IMR-90 (cell line): ENCODE data around the gene POLG2. TPM values are rescaled to one million over a fixed set of nuclear protein-coding genes. Genes with fewer than 3 reads are reported as not detected.
"Not testable (repeated sequence)": the region's sequence is repeated elsewhere in the genome, so short reads cannot be mapped to it uniquely, and the experiment has no call there.

Source experiments
- ATAC-seq: fragments of 200-7000 bp; cut with Tn5 transposase; 2 replicates; pipeline ENCODE4 v1.9.1; 2020; ENCODE audit warnings: low read depth, mild to moderate bottlenecking, moderate library complexity
- BruUV-seq: library from RNA; stranded (reverse); fragments of 400-500 nt; replicated peaks from 2 replicates; lab custom pipeline; 2021; lab: Mats Ljungman, UMichigan
- CTCF ChIA-PET: fragments of 300-600 bp; formaldehyde crosslinking; extraction: SDS; loops from one replicate; lab custom pipeline; 2021; ENCODE audit warnings: antibody characterized with exemption; lab: Yijun Ruan, JAX
- POLR2A ChIA-PET: fragments of 300-600 bp; sonication (Branson Sonifier 250); formaldehyde crosslinking; loops from one replicate; lab custom pipeline; 2022; ENCODE audit warnings: antibody characterized with exemption; ENCODE audit not compliant: unreplicated experiment; lab: Charles Lee
- DNase-seq: peaks from one replicate; pipeline ENCODE4 v3.0.0; 2013
- H2AFZ ChIP-seq: replicated peaks from 2 replicates; pipeline ENCODE3; 2013; ENCODE audit warnings: low read length, mild to moderate bottlenecking; ENCODE audit not compliant: poor library complexity
- H2AK5ac ChIP-seq: 2 replicates; pipeline ENCODE4 v1.6.1; 2013; ENCODE audit warnings: low read depth, low read length, inconsistent platforms
- H2AK9ac ChIP-seq: replicated peaks from 2 replicates; pipeline ENCODE3; 2013; ENCODE audit warnings: mild to moderate bottlenecking, low read depth, low read length, moderate library complexity; ENCODE audit not compliant: poor library complexity
- H2BK120ac ChIP-seq: 2 replicates; pipeline ENCODE4 v1.6.1; 2013; ENCODE audit warnings: low read depth, low read length, inconsistent platforms
- H2BK15ac ChIP-seq: 3 replicates; pipeline ENCODE4 v1.6.1; 2013; ENCODE audit warnings: low read depth, low read length, inconsistent platforms
- H2BK20ac ChIP-seq: 2 replicates; pipeline ENCODE4 v1.6.1; 2013; ENCODE audit warnings: low read depth, mild to moderate bottlenecking, inconsistent platforms, low read length, moderate library complexity
- H2BK5ac ChIP-seq: 2 replicates; pipeline ENCODE4 v1.6.1; 2013; ENCODE audit warnings: mild to moderate bottlenecking, low read depth, low read length, inconsistent platforms; ENCODE audit not compliant: poor library complexity, severe bottlenecking
- H3K14ac ChIP-seq: replicated peaks from 2 replicates; pipeline ENCODE4 v1.6.1; 2013; ENCODE audit warnings: low read depth, low read length, inconsistent platforms
- H3K18ac ChIP-seq: 2 replicates; pipeline ENCODE4 v1.6.1; 2013; ENCODE audit warnings: low read depth, low read length, control low read depth
- H3K23ac ChIP-seq: 2 replicates; pipeline ENCODE4 v1.6.1; 2013; ENCODE audit warnings: low read depth, low read length, inconsistent platforms
- H3K27ac ChIP-seq: 2 replicates; pipeline ENCODE4 v1.5.1; 2013; ENCODE audit warnings: mild to moderate bottlenecking, control low read depth, low read length; ENCODE audit not compliant: insufficient read depth
- H3K27me3 ChIP-seq: 2 replicates; pipeline ENCODE4 v1.6.1; 2013; ENCODE audit warnings: low read length; ENCODE audit not compliant: control insufficient read depth, insufficient read depth
- H3K36me3 ChIP-seq: 2 replicates; pipeline ENCODE4 v1.6.1; 2013; ENCODE audit warnings: low read length, mixed read lengths; ENCODE audit not compliant: control insufficient read depth, insufficient read depth
- H3K4ac ChIP-seq: 2 replicates; pipeline ENCODE4 v1.6.1; 2013; ENCODE audit warnings: low read depth, low read length, inconsistent platforms
- H3K4me1 ChIP-seq: 2 replicates; pipeline ENCODE4 v1.6.1; 2013; ENCODE audit warnings: low read length, mixed read lengths; ENCODE audit not compliant: control insufficient read depth, insufficient read depth
- H3K4me2 ChIP-seq: 2 replicates; pipeline ENCODE4 v1.6.1; 2013; ENCODE audit warnings: low read depth, mild to moderate bottlenecking, control low read depth, low read length, moderate library complexity
- H3K4me3 ChIP-seq: 2 replicates; pipeline ENCODE4 v1.5.1; 2013; ENCODE audit warnings: low read depth, mild to moderate bottlenecking, control low read depth, low read length, moderate library complexity; ENCODE audit not compliant: insufficient read depth
- H3K56ac ChIP-seq: 2 replicates; pipeline ENCODE4 v1.6.1; 2013; ENCODE audit warnings: low read length, inconsistent platforms; ENCODE audit not compliant: insufficient read depth; ENCODE audit errors: extremely low read depth
- H3K79me1 ChIP-seq, 2 experiments: 2 replicates each; pipeline ENCODE4 v1.6.1; 2013; ENCODE audit warnings: low read length in 2 of 2, inconsistent platforms in 1 of 2, low read depth in 1 of 2
- H3K9ac ChIP-seq: 2 replicates; pipeline ENCODE4 v1.6.1; 2013; ENCODE audit warnings: low read depth, low read length, control low read depth
- H3K9me1 ChIP-seq: 2 replicates; pipeline ENCODE4 v1.6.1; 2013; ENCODE audit warnings: low read length, inconsistent platforms; ENCODE audit not compliant: insufficient read depth
- H3K9me3 ChIP-seq: 2 replicates; pipeline ENCODE4 v1.6.1; 2013; ENCODE audit warnings: low read length; ENCODE audit not compliant: control insufficient read depth, insufficient read depth
- H4K20me1 ChIP-seq: 2 replicates; pipeline ENCODE4 v1.6.1; 2013; ENCODE audit warnings: low read length, inconsistent platforms; ENCODE audit not compliant: insufficient read depth
- H4K5ac ChIP-seq: 2 replicates; pipeline ENCODE4 v1.6.1; 2013; ENCODE audit warnings: mild to moderate bottlenecking, low read depth, low read length, control low read depth
- H4K8ac ChIP-seq, 2 experiments: 2 replicates each; pipeline ENCODE4 v1.6.1; 2013; ENCODE audit warnings: low read depth in 2 of 2, low read length in 2 of 2, control low read depth in 1 of 2, inconsistent platforms in 1 of 2
- H4K91ac ChIP-seq: 2 replicates; pipeline ENCODE4 v1.6.1; 2013; ENCODE audit warnings: low read depth, low read length, inconsistent platforms; ENCODE audit not compliant: insufficient read depth
- WGBS, 2 experiments: methylation state at CpG; one replicate each; pipeline versions ENCODE4 v1.1.5 to v1.1.7; 2013; ENCODE audit warnings: missing lambda C conversion rate in 2 of 2; ENCODE audit not compliant: insufficient read length in 1 of 2; ENCODE audit errors: extremely low coverage in 2 of 2; 5-methylcytosine and 5-hydroxymethylcytosine counted together
- dilution Hi-C: fragments of 300-500 bp; cut with HindIII; formaldehyde crosslinking; loops from one replicate; pipeline ENCODE4 v1.14.3; 2018; ENCODE audit warnings: low sequenced_read_pairs; ENCODE audit not compliant: unreplicated experiment
- in situ Hi-C: fragments of 300-500 bp; cut with MboI; formaldehyde crosslinking; loops from 3 replicates; pipeline ENCODE4 v1.14.3; 2019; ENCODE audit warnings: low sequenced_read_pairs, inconsistent platforms, mixed read lengths
- intact Hi-C: fragments of 100-400 bp; cut with micrococcal nuclease; formaldehyde crosslinking; loops from 2 replicates; pipeline ENCODE4 v1.10.0; 2022
- polyA plus RNA-seq, 3 experiments: library from polyadenylated mRNA; depleted of rRNA; stranded (reverse); fragments of >200 nt; gene quantifications; 2 replicates each; pipeline ENCODE4 v1.2.3, GENCODE V29; 2012; ENCODE audit warnings: low replicate concordance in 1 of 3
- total RNA-seq: library from RNA; depleted of rRNA; stranded (reverse); fragments of >200 nt; gene quantifications from 2 replicates; pipeline ENCODE4 v1.2.3, GENCODE V29; 2012

Gene POLG2
- total and polyA plus RNA-seq, 2 of the 4 experiments (the other 2 are of a cell fraction) = 7.0 to 7.7 TPM

- intact Hi-C loops, H4K5ac ChIP-seq, CTCF ChIA-PET, H2AFZ ChIP-seq, H2BK20ac ChIP-seq, H4K20me1 ChIP-seq, H2BK5ac ChIP-seq, H3K79me1 ChIP-seq, H3K23ac ChIP-seq, H2AK5ac ChIP-seq, H3K18ac ChIP-seq, H3K4me1 ChIP-seq, DNase-seq, ATAC-seq, POLR2A ChIA-PET, H2BK120ac ChIP-seq, dilution Hi-C loops, H3K9ac ChIP-seq, H4K91ac ChIP-seq, H3K27me3 ChIP-seq, BruUV-seq, H4K8ac ChIP-seq, in situ Hi-C loops, H3K9me3 ChIP-seq, H3K56ac ChIP-seq, H2BK15ac ChIP-seq, H3K4me3 ChIP-seq, H3K4ac ChIP-seq, H3K4me2 ChIP-seq, H3K14ac ChIP-seq, H3K27ac ChIP-seq, H3K36me3 ChIP-seq: not testable (repeated sequence)
- 100% methylated on average over 2 of the region's 7 CpGs; no CpG with 5 or more reads in 1 of the 2 experiments for WGBS, 2 experiments
- Histone ChIP-seq H2AK9ac (peak overlapping the region; percentile 80), H3K9me1 (peaks cover 11% of the 10 kb centered on the region; the same call in 1 of the 2 replicates)
These were observed 37.0 kb downstream of the POLG2 start for GRCh38 chr17:64459818-64460217.
